GM19099 (cell line): Measurements from ENCODE around the gene DCUN1D2.

Source experiments
- POLR2A ChIP-seq: IDR thresholded peaks from 3 replicates; pipeline ENCODE4 v1.6.1; 2011; ENCODE audit warnings: low read depth; ENCODE audit not compliant: insufficient read length; ENCODE audit errors: extremely low read depth

Gene DCUN1D2

GRCh38 chr13:113417836-113418721, 72.4 kb downstream of the DCUN1D2 start:
- TF ChIP-seq POLR2A, result no peak

- TF ChIP-seq POLR2A, result no peak
These were observed 73.3 kb downstream of the DCUN1D2 start for GRCh38 chr13:113417008-113417751.

GRCh38 chr13:113415825-113416224, 74.7 kb downstream of the DCUN1D2 start:
- no peak for TF ChIP-seq POLR2A

GRCh38 chr13:113415032-113415431, 75.5 kb downstream of the DCUN1D2 start:
- TF ChIP-seq POLR2A, result no peak

GRCh38 chr13:113414335-113414734, 76.2 kb downstream of the DCUN1D2 start:
- no peak for TF ChIP-seq POLR2A

- TF ChIP-seq POLR2A, result no peak
These were observed 76.6 kb downstream of the DCUN1D2 start for GRCh38 chr13:113413898-113414282.

GRCh38 chr13:113413178-113413897, 77.2 kb downstream of the DCUN1D2 start:
- no peak for TF ChIP-seq POLR2A

GRCh38 chr13:113412440-113412839, 78.1 kb downstream of the DCUN1D2 start:
- no peak for TF ChIP-seq POLR2A

GRCh38 chr13:113411216-113412023, 79.1 kb downstream of the DCUN1D2 start:
- no peak for TF ChIP-seq POLR2A

- TF ChIP-seq POLR2A, result no peak
These were observed 79.9 kb downstream of the DCUN1D2 start for GRCh38 chr13:113410472-113411201.

GRCh38 chr13:113408562-113408961, 81.9 kb downstream of the DCUN1D2 start:
- no peak for TF ChIP-seq POLR2A

- TF ChIP-seq POLR2A, result no peak
These were observed 82.7 kb downstream of the DCUN1D2 start for GRCh38 chr13:113407531-113408393.

GRCh38 chr13:113407103-113407530, 83.4 kb downstream of the DCUN1D2 start:
- no peak for TF ChIP-seq POLR2A
